GM23338 (cell line): ENCODE results near the gene PCNX3. TPM values are rescaled to one million over a fixed set of nuclear protein-coding genes. Genes with fewer than 3 reads are reported as not detected.

Experiments
- ATAC-seq: fragments of 200-7000 bp; cut with Tn5 transposase; 3 replicates; pipeline ENCODE4 v1.9.1; 2020
- DNase-seq: peaks from one replicate; pipeline ENCODE4 v3.0.0-alpha.2; 2015; ENCODE audit warnings: low spot score
- H2AFZ ChIP-seq: fragments of 200-600 bp; sonication (generic); 2 replicates; pipeline ENCODE4 v1.8.0; 2016; ENCODE audit warnings: antibody characterized with exemption, mild to moderate bottlenecking, moderate library complexity
- H3F3A ChIP-seq: fragments of 200-600 bp; sonication (generic); replicated peaks from 2 replicates; pipeline ENCODE4 v1.8.0; 2017; ENCODE audit warnings: antibody characterized with exemption, mixed run types, low read depth
- H3K27ac ChIP-seq: fragments of 200-600 bp; sonication (generic); 2 replicates; pipeline ENCODE4 v1.6.1; 2016; ENCODE audit warnings: low read depth
- H3K27me3 ChIP-seq: fragments of 200-600 bp; sonication (generic); 2 replicates; pipeline ENCODE4 v1.8.0; 2016; ENCODE audit warnings: mild to moderate bottlenecking, mixed run types, moderate library complexity; ENCODE audit not compliant: insufficient read depth
- H3K36me3 ChIP-seq: fragments of 200-600 bp; sonication (generic); 2 replicates; pipeline ENCODE4 v1.8.0; 2016; ENCODE audit warnings: mild to moderate bottlenecking; ENCODE audit not compliant: insufficient read depth
- H3K4me1 ChIP-seq: fragments of 200-600 bp; sonication (generic); 2 replicates; pipeline ENCODE4 v1.8.0; 2016; ENCODE audit warnings: mild to moderate bottlenecking, moderate library complexity; ENCODE audit not compliant: insufficient read depth
- H3K4me2 ChIP-seq: fragments of 200-600 bp; sonication (generic); 2 replicates; pipeline ENCODE4 v1.7.1; 2017; ENCODE audit warnings: mixed run types
- H3K4me3 ChIP-seq: fragments of 200-600 bp; sonication (generic); 2 replicates; pipeline ENCODE4 v1.6.1; 2016; ENCODE audit warnings: mixed run types
- H3K79me2 ChIP-seq: fragments of 200-600 bp; sonication (generic); replicated peaks from 2 replicates; pipeline ENCODE4 v1.8.0; 2017; ENCODE audit warnings: mild to moderate bottlenecking; ENCODE audit not compliant: insufficient read depth
- H3K9me2 ChIP-seq: fragments of 200-600 bp; sonication (generic); 2 replicates; pipeline ENCODE4 v1.8.0; 2017; ENCODE audit not compliant: insufficient read depth
- H4K20me1 ChIP-seq: fragments of 200-600 bp; sonication (generic); replicated peaks from 2 replicates; pipeline ENCODE4 v1.8.0; 2017; ENCODE audit warnings: mild to moderate bottlenecking; ENCODE audit not compliant: insufficient read depth
- H3K27ac Mint-ChIP-seq: 2 replicates; pipeline ENCODE4 v1.8.0; 2020; ENCODE audit warnings: inconsistent platforms, mild to moderate bottlenecking, moderate library complexity, mixed read lengths
- H3K27me3 Mint-ChIP-seq: 3 replicates; pipeline ENCODE4 v1.8.0; 2022; ENCODE audit warnings: low read depth, mild to moderate bottlenecking, moderate library complexity, mixed read lengths, inconsistent platforms; ENCODE audit not compliant: insufficient read depth, poor library complexity
- H3K36me3 Mint-ChIP-seq: 3 replicates; pipeline ENCODE4 v1.8.0; 2021; ENCODE audit warnings: low read depth, mild to moderate bottlenecking, inconsistent platforms, moderate library complexity, mixed read lengths
- H3K4me1 Mint-ChIP-seq: 3 replicates; pipeline ENCODE4 v1.8.0; 2020; ENCODE audit warnings: mild to moderate bottlenecking, inconsistent platforms, mixed read lengths
- H3K4me3 Mint-ChIP-seq: 3 replicates; pipeline ENCODE4 v1.8.0; 2021; ENCODE audit warnings: moderate library complexity, mild to moderate bottlenecking, inconsistent platforms, mixed read lengths
- H3K9me3 Mint-ChIP-seq: 3 replicates; pipeline ENCODE4 v1.8.0; 2020; ENCODE audit warnings: moderate library complexity, mild to moderate bottlenecking, inconsistent platforms, mixed read lengths
- CREB1 ChIP-seq: fragments of 250-450 bp; sonication (Bioruptor Pico); IDR thresholded peaks from 2 replicates; pipeline ENCODE4 v1.5.0; 2020; ENCODE audit warnings: low read depth, mild to moderate bottlenecking, moderate library complexity
- CTCF ChIP-seq, 2 experiments: fragments of 200-600 bp in 1 of 2; sonication (generic) in 1 of 2; conservative IDR thresholded peaks; 2 replicates each; pipeline versions ENCODE4 v1.5.1 to v1.6.1; 2016 to 2017; ENCODE audit warnings: antibody characterized with exemption in 2 of 2, low read depth in 2 of 2, mild to moderate bottlenecking in 2 of 2, moderate library complexity in 1 of 2
- ETS1 ChIP-seq: IDR thresholded peaks from 2 replicates; pipeline ENCODE4 v1.6.1; 2016; ENCODE audit warnings: antibody characterized with exemption
- EZH2 ChIP-seq: fragments of 200-600 bp; sonication (generic); IDR thresholded peaks from one replicate; pipeline ENCODE4 v1.8.0; 2017; ENCODE audit warnings: antibody characterized with exemption, mild to moderate bottlenecking, low read depth; ENCODE audit not compliant: unreplicated experiment
- EZH2phosphoT487 ChIP-seq: fragments of 200-600 bp; sonication (generic); IDR thresholded peaks from one replicate; pipeline ENCODE4 v1.8.1; 2018; ENCODE audit warnings: antibody characterized with exemption; ENCODE audit not compliant: unreplicated experiment
- JUNB ChIP-seq: IDR thresholded peaks from one replicate; pipeline ENCODE4 v1.6.1; 2016; ENCODE audit warnings: antibody characterized with exemption; ENCODE audit not compliant: unreplicated experiment
- NANOG ChIP-seq: IDR thresholded peaks from 2 replicates; pipeline ENCODE4 v1.6.1; 2016; ENCODE audit warnings: antibody characterized with exemption, borderline replicate concordance
- POLR2AphosphoS5 ChIP-seq: IDR thresholded peaks from 2 replicates; pipeline ENCODE4 v1.6.1; 2016; ENCODE audit warnings: antibody characterized with exemption, low read depth
- REST ChIP-seq: IDR thresholded peaks from one replicate; pipeline ENCODE4 v1.6.1; 2018; ENCODE audit warnings: antibody characterized with exemption; ENCODE audit not compliant: unreplicated experiment
- STAT1 ChIP-seq: IDR thresholded peaks from one replicate; pipeline ENCODE4 v1.6.1; 2016; ENCODE audit warnings: antibody characterized with exemption; ENCODE audit not compliant: unreplicated experiment
- ZNF114 ChIP-seq: fragments of 250-450 bp; sonication (Bioruptor Pico); IDR thresholded peaks from 2 replicates; pipeline ENCODE4 v1.5.0; 2020; ENCODE audit warnings: mild to moderate bottlenecking, moderate library complexity
- ZNF331 ChIP-seq: fragments of 250-450 bp; sonication (Bioruptor Pico); IDR thresholded peaks from 2 replicates; pipeline ENCODE4 v1.5.0; 2020; ENCODE audit warnings: low read depth, mild to moderate bottlenecking, moderate library complexity
- polyA plus RNA-seq: library from polyadenylated mRNA; unstranded; fragments of >200 nt; fragmentation: Nextera tagmentation; extraction: Ambion mirVana; gene quantifications from 2 replicates; pipeline ENCODE4 v1.2.1, GENCODE V29; 2016
- total RNA-seq: library from RNA; depleted of rRNA; stranded (reverse); fragments of >200 nt; shearing (Covaris generic); gene quantifications from 2 replicates; pipeline ENCODE4 v1.2.3, GENCODE V29; 2014
- TF ChIP-seq, protein P1 (sequence below): fragments of 250-450 bp; sonication (Bioruptor Pico); IDR thresholded peaks from 2 replicates; pipeline ENCODE4 v1.5.0; 2020; ENCODE audit warnings: mild to moderate bottlenecking, moderate library complexity

Gene PCNX3
- total and polyA plus RNA-seq, 2 experiments from 2014 or later: 8.7 to 52.2 TPM

- Mint-ChIP-seq H3K27ac (no peak overlapping the region), H3K27me3 (peaks cover 10% of the 10 kb centered on the region), H3K36me3 (peaks cover 67% of the 10 kb centered on the region), H3K9me3 (no peaks in the 10 kb centered on the region), H3K4me1 (peaks cover 20% of the 10 kb centered on the region), H3K4me3 (no peak overlapping the region)
- H3K4me1 ChIP-seq: peaks cover 13% of the 10 kb centered on the region
- H3K4me3 ChIP-seq: no peak overlapping the region
- no peak overlapping the region for H2AFZ ChIP-seq
- no peaks in the 10 kb centered on the region for H3K9me2 ChIP-seq
- ATAC-seq (no peak), DNase-seq (no peak)
- no peaks in the 10 kb centered on the region for H3K79me2 ChIP-seq
- H4K20me1 ChIP-seq: peaks cover 5% of the 10 kb centered on the region; the same call in 1 of the 2 replicates
- H3K4me2 ChIP-seq: no peak overlapping the region
- H3F3A ChIP-seq: peaks cover 22% of the 10 kb centered on the region
- no peaks in the 10 kb centered on the region for H3K27me3 ChIP-seq
- H3K36me3 ChIP-seq: peaks cover 20% of the 10 kb centered on the region; the same call in 1 of the 2 replicates
- TF ChIP-seq CTCF (conservative IDR thresholded peaks at IDR 0.05; ENCODE audit: low read depth in 2 of 2) (no peak), ZNF331 (CRISPR knock-in tag) (no peak), CREB1 (CRISPR knock-in tag) (no peak), JUNB (no peak), NANOG (no peak), ZNF114 (CRISPR knock-in tag) (no peak), EZH2phosphoT487 (no peak), EZH2 (no peak), ETS1 (no peak), POLR2AphosphoS5 (no peak), STAT1 (no peak), REST (no peak)
- TF ChIP-seq, protein P1, sequence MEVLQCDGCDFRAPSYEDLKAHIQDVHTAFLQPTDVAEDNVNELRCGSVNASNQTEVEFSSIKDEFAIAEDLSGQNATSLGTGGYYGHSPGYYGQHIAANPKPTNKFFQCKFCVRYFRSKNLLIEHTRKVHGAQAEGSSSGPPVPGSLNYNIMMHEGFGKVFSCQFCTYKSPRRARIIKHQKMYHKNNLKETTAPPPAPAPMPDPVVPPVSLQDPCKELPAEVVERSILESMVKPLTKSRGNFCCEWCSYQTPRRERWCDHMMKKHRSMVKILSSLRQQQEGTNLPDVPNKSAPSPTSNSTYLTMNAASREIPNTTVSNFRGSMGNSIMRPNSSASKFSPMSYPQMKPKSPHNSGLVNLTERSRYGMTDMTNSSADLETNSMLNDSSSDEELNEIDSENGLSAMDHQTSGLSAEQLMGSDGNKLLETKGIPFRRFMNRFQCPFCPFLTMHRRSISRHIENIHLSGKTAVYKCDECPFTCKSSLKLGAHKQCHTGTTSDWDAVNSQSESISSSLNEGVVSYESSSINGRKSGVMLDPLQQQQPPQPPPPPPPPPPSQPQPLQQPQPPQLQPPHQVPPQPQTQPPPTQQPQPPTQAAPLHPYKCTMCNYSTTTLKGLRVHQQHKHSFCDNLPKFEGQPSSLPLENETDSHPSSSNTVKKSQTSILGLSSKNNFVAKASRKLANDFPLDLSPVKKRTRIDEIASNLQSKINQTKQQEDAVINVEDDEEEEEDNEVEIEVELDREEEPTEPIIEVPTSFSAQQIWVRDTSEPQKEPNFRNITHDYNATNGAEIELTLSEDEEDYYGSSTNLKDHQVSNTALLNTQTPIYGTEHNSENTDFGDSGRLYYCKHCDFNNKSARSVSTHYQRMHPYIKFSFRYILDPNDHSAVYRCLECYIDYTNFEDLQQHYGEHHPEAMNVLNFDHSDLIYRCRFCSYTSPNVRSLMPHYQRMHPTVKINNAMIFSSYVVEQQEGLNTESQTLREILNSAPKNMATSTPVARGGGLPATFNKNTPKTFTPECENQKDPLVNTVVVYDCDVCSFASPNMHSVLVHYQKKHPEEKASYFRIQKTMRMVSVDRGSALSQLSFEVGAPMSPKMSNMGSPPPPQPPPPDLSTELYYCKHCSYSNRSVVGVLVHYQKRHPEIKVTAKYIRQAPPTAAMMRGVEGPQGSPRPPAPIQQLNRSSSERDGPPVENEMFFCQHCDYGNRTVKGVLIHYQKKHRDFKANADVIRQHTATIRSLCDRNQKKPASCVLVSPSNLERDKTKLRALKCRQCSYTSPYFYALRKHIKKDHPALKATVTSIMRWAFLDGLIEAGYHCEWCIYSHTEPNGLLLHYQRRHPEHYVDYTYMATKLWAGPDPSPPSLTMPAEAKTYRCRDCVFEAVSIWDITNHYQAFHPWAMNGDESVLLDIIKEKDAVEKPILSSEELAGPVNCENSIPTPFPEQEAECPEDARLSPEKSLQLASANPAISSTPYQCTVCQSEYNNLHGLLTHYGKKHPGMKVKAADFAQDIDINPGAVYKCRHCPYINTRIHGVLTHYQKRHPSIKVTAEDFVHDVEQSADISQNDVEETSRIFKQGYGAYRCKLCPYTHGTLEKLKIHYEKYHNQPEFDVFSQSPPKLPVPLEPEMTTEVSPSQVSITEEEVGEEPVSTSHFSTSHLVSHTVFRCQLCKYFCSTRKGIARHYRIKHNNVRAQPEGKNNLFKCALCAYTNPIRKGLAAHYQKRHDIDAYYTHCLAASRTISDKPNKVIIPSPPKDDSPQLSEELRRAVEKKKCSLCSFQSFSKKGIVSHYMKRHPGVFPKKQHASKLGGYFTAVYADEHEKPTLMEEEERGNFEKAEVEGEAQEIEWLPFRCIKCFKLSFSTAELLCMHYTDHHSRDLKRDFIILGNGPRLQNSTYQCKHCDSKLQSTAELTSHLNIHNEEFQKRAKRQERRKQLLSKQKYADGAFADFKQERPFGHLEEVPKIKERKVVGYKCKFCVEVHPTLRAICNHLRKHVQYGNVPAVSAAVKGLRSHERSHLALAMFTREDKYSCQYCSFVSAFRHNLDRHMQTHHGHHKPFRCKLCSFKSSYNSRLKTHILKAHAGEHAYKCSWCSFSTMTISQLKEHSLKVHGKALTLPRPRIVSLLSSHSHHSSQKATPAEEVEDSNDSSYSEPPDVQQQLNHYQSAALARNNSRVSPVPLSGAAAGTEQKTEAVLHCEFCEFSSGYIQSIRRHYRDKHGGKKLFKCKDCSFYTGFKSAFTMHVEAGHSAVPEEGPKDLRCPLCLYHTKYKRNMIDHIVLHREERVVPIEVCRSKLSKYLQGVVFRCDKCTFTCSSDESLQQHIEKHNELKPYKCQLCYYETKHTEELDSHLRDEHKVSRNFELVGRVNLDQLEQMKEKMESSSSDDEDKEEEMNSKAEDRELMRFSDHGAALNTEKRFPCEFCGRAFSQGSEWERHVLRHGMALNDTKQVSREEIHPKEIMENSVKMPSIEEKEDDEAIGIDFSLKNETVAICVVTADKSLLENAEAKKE (CRISPR knock-in tag): no peak
- no peak overlapping the region for H3K27ac ChIP-seq
These were observed 40.2 kb downstream of the PCNX3 start for GRCh38 chr11:65655570-65656332.
